Panc1 (cell line): Measurements from ENCODE around the gene CAMSAP3.

Experiments used
- TF ChIP-seq, protein P1 (sequence below): fragments of 450-650 bp; IDR thresholded peaks from 2 replicates; pipeline ENCODE4 v1.5.1; 2017; ENCODE audit warnings: mild to moderate bottlenecking
- TF ChIP-seq, protein P2 (sequence below), 2 experiments: IDR thresholded peaks; 2 replicates each; pipeline ENCODE4 v1.6.1; 2011 to 2012; ENCODE audit warnings: low read depth in 2 of 2, control low read depth in 1 of 2, low read length in 1 of 2, mild to moderate bottlenecking in 1 of 2, moderate library complexity in 1 of 2; ENCODE audit not compliant: insufficient read depth in 1 of 2

- TF ChIP-seq, protein P1, sequence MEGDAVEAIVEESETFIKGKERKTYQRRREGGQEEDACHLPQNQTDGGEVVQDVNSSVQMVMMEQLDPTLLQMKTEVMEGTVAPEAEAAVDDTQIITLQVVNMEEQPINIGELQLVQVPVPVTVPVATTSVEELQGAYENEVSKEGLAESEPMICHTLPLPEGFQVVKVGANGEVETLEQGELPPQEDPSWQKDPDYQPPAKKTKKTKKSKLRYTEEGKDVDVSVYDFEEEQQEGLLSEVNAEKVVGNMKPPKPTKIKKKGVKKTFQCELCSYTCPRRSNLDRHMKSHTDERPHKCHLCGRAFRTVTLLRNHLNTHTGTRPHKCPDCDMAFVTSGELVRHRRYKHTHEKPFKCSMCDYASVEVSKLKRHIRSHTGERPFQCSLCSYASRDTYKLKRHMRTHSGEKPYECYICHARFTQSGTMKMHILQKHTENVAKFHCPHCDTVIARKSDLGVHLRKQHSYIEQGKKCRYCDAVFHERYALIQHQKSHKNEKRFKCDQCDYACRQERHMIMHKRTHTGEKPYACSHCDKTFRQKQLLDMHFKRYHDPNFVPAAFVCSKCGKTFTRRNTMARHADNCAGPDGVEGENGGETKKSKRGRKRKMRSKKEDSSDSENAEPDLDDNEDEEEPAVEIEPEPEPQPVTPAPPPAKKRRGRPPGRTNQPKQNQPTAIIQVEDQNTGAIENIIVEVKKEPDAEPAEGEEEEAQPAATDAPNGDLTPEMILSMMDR: no peak
- TF ChIP-seq, protein P2, sequence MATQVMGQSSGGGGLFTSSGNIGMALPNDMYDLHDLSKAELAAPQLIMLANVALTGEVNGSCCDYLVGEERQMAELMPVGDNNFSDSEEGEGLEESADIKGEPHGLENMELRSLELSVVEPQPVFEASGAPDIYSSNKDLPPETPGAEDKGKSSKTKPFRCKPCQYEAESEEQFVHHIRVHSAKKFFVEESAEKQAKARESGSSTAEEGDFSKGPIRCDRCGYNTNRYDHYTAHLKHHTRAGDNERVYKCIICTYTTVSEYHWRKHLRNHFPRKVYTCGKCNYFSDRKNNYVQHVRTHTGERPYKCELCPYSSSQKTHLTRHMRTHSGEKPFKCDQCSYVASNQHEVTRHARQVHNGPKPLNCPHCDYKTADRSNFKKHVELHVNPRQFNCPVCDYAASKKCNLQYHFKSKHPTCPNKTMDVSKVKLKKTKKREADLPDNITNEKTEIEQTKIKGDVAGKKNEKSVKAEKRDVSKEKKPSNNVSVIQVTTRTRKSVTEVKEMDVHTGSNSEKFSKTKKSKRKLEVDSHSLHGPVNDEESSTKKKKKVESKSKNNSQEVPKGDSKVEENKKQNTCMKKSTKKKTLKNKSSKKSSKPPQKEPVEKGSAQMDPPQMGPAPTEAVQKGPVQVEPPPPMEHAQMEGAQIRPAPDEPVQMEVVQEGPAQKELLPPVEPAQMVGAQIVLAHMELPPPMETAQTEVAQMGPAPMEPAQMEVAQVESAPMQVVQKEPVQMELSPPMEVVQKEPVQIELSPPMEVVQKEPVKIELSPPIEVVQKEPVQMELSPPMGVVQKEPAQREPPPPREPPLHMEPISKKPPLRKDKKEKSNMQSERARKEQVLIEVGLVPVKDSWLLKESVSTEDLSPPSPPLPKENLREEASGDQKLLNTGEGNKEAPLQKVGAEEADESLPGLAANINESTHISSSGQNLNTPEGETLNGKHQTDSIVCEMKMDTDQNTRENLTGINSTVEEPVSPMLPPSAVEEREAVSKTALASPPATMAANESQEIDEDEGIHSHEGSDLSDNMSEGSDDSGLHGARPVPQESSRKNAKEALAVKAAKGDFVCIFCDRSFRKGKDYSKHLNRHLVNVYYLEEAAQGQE (IDR thresholded peaks at IDR 0.05; ENCODE audit: insufficient read depth in 1 of 2, low read depth in 2 of 2, low read length in 1 of 2): no peak
These were observed 29.1 kb downstream of the CAMSAP3 start for GRCh38 chr19:7624810-7625209.
